ENCODE data around the gene VASH2. TPM values are rescaled to one million over a fixed set of nuclear protein-coding genes. Genes with fewer than 3 reads are reported as not detected.

Gene VASH2
- total RNA-seq, 1 experiment from 2014 or later = 2.9 TPM

GRCh38 chr1:213035573-213035972 lies 85.2 kb downstream of the VASH2 start:
- DNase-seq (ENCODE audit: low spot score) = no peak

Other genes with a start within 250 kb of the VASH2 start
- 19.4 and 28.8 TPM in 2 replicates for gene NSL1, start 158.8 kb upstream of the VASH2 start, total RNA-seq (2014; rRNA removed; shearing (Covaris generic))
- 1.4 and 4.1 TPM in 2 replicates for gene TATDN3, start 158.6 kb upstream of the VASH2 start, total RNA-seq (2014; rRNA removed; shearing (Covaris generic))
- not detected in 2 replicates for gene SPATA45, start 102.9 kb upstream of the VASH2 start, total RNA-seq (2014; rRNA removed; shearing (Covaris generic))
- 11.7 and 13.6 TPM in 2 replicates for gene FLVCR1, start 92.3 kb upstream of the VASH2 start, total RNA-seq (2014; rRNA removed; shearing (Covaris generic))
- 14.1 and 17.0 TPM in 2 replicates for gene ANGEL2, start 65.3 kb downstream of the VASH2 start, total RNA-seq (2014; rRNA removed; shearing (Covaris generic))
- 4.7 and 4.8 TPM in 2 replicates for gene RPS6KC1, start 100.7 kb downstream of the VASH2 start, total RNA-seq (2014; rRNA removed; shearing (Covaris generic))

Measured in HT-29 (cell line).